ENCODE results near the gene KCTD16. TPM values are rescaled to one million over a fixed set of nuclear protein-coding genes. Genes with fewer than 3 reads are reported as not detected.

Gene KCTD16
- total and polyA plus RNA-seq, 12 donors, result 0.02 to 0.42 (median 0.10) TPM; not detected in 2

- no peak overlapping the region for H3K4me3 ChIP-seq
- ATAC-seq (no peak), DNase-seq (no peak)
- H3K36me3 ChIP-seq, result no peaks in the 10 kb centered on the region
- peaks cover 0 to 31% (median 4%) of the 10 kb centered on the region in 11 donors for H3K9me3 ChIP-seq
- H3K27me3 ChIP-seq, result no peaks in the 10 kb centered on the region
- no peak overlapping the region for H3K27ac ChIP-seq
- intact Hi-C loops (cut with DNase I), result no loop called here
- no peaks in the 10 kb centered on the region for H3K4me1 ChIP-seq
- TF ChIP-seq, protein P1, sequence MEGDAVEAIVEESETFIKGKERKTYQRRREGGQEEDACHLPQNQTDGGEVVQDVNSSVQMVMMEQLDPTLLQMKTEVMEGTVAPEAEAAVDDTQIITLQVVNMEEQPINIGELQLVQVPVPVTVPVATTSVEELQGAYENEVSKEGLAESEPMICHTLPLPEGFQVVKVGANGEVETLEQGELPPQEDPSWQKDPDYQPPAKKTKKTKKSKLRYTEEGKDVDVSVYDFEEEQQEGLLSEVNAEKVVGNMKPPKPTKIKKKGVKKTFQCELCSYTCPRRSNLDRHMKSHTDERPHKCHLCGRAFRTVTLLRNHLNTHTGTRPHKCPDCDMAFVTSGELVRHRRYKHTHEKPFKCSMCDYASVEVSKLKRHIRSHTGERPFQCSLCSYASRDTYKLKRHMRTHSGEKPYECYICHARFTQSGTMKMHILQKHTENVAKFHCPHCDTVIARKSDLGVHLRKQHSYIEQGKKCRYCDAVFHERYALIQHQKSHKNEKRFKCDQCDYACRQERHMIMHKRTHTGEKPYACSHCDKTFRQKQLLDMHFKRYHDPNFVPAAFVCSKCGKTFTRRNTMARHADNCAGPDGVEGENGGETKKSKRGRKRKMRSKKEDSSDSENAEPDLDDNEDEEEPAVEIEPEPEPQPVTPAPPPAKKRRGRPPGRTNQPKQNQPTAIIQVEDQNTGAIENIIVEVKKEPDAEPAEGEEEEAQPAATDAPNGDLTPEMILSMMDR (IDR thresholded peaks at IDR 0.05), result no peak
- WGBS, 2 donors, result 88 to 93% methylated on average over 1 of the region's 1 CpG
These were observed 360.5 kb downstream of the KCTD16 start for GRCh38 chr5:144531188-144531587.

Other genes with a start within 250 kb of the KCTD16 start
- 10 to 100 TPM; 24.6 to 34.9 (median 28.3) TPM for gene YIPF5, start 214 bp upstream of the KCTD16 start, total RNA-seq
- 10 to 100 TPM in 1 of 2 donors, 1 to 10 TPM in 1; 3.9 to 13.4 TPM for gene YIPF5, start 214 bp upstream of the KCTD16 start, polyA plus RNA-seq

Measured in heart right ventricle (tissue), 16 donors.